Stimulated activated CD4-positive, alpha-beta T cell treated with anti-CD3 and anti-CD28 coated beads, Interleukin-4, amount 100 ng/mL, for 48 hours (primary cell): ENCODE measurements around the gene CPVL.

Experiments
- DNase-seq, 2 donors: peaks; one replicate each; pipeline ENCODE4 v3.0.0-alpha.2; 2020; ENCODE audit warnings: low read depth in 2 of 2

CPVL gene

GRCh38 chr7:29146057-29146706 lies at the start of gene CPVL:
CPVL (minus strand) TSS chr7:29146537; CDS start chr7:29121061, 25,476 bp downstream.
- DNase-seq = no peak

- peak in 1 of 2 donors; percentile 23 for DNase-seq
Observed at GRCh38 chr7:29194594-29195427, 48.5 kb upstream of the CPVL start, which contains the start of gene CHN2. CHN2 (plus strand) TSS chr7:29194775.

GRCh38 chr7:29194206-29194593 lies 47.9 kb upstream of the CPVL start:
- DNase-seq = no peak

- no peak for DNase-seq
Observed at GRCh38 chr7:29193316-29194205, 47.2 kb upstream of the CPVL start.

GRCh38 chr7:29192811-29193210 lies 46.5 kb upstream of the CPVL start:
- no peak for DNase-seq

GRCh38 chr7:29192323-29192722 lies 46.0 kb upstream of the CPVL start:
- DNase-seq = no peak

GRCh38 chr7:29190349-29191045 lies 44.2 kb upstream of the CPVL start:
- no peak for DNase-seq

- peak; percentile 27 to 37 for DNase-seq
Observed at GRCh38 chr7:29189743-29190201, 43.4 kb upstream of the CPVL start.

GRCh38 chr7:29185613-29186012 lies 39.3 kb upstream of the CPVL start:
- no peak for DNase-seq

GRCh38 chr7:29184599-29184998 lies 38.3 kb upstream of the CPVL start:
- no peak for DNase-seq

GRCh38 chr7:29179115-29179514 lies 32.8 kb upstream of the CPVL start:
- DNase-seq = no peak

GRCh38 chr7:29177963-29178600 lies 31.7 kb upstream of the CPVL start:
- DNase-seq = no peak

GRCh38 chr7:29173458-29173857 lies 27.1 kb upstream of the CPVL start:
- no peak for DNase-seq

GRCh38 chr7:29170781-29171180 lies 24.4 kb upstream of the CPVL start:
- DNase-seq = no peak

- no peak for DNase-seq
Observed at GRCh38 chr7:29167721-29168120, 21.4 kb upstream of the CPVL start.

GRCh38 chr7:29163854-29164253 lies 17.5 kb upstream of the CPVL start:
- DNase-seq = no peak

- no peak for DNase-seq
Observed at GRCh38 chr7:29162577-29162976, 16.2 kb upstream of the CPVL start.

- DNase-seq = no peak
Observed at GRCh38 chr7:29161231-29161630, 14.9 kb upstream of the CPVL start.

- no peak for DNase-seq
Observed at GRCh38 chr7:29160080-29160479, 13.7 kb upstream of the CPVL start.

- DNase-seq = no peak
Observed at GRCh38 chr7:29158795-29159423, 12.6 kb upstream of the CPVL start.
